ENCODE measurements around the gene SRC. TPM values are rescaled to one million over a fixed set of nuclear protein-coding genes. Genes with fewer than 3 reads are reported as not detected.

SRC gene
- total RNA-seq, 1 experiment from 2014 or later: 42.3 TPM

GRCh38 chr20:37401930-37402675 is 56.2 kb downstream of the SRC start:
- POLR2A ChIA-PET: no interaction called here
- no TSS peak for BruUV-seq (replicated peaks)

More at GRCh38 chr20:37401930-37402675, 56.2 kb downstream of the SRC start:
- Histone ChIP-seq H4K20me1 (ENCODE audit: insufficient read depth) (no peaks in the 10 kb centered on the region), H3K36me3 (ENCODE audit: control insufficient read depth in 1 of 2, insufficient read depth in 2 of 2, low read length in 2 of 2) (peaks cover 4 to 15% of the 10 kb centered on the region in 2 experiments; a peak in 3 of 4 replicates), H3K9me3 (ENCODE audit: control insufficient read depth in 1 of 2, insufficient read depth in 1 of 2, low read depth in 1 of 2, low read length in 2 of 2) (no peaks in the 10 kb centered on the region), H3K4me3 (replicated peaks in 1 of 2; ENCODE audit: low read depth in 1 of 2, low read length in 2 of 2) (no peak overlapping the region), H3K27me3 (ENCODE audit: insufficient read depth, low read length) (no peaks in the 10 kb centered on the region), H2AFZ (ENCODE audit: low read depth, low read length, poor library complexity, severe bottlenecking) (no peak overlapping the region), H3K9ac (ENCODE audit: low read length) (no peak overlapping the region), H3K27ac (ENCODE audit: low read depth, low read length) (no peak overlapping the region), H3K4me2 (ENCODE audit: low read length) (no peak overlapping the region), H3K79me2 (ENCODE audit: insufficient read depth, low read length) (no peaks in the 10 kb centered on the region), H3K4me1 (ENCODE audit: control insufficient read depth in 1 of 2, insufficient read depth in 2 of 2, low read length in 2 of 2) (peaks cover 5 to 12% of the 10 kb centered on the region in 2 experiments; a peak in 3 of 4 replicates), H3K9me2 (ENCODE audit: insufficient read depth) (no peaks in the 10 kb centered on the region)
- ChIA-PET RAD21 (ENCODE audit: low non-redundant PET in 1 of 2, low total read pairs in 2 of 2, uncharacterized antibody in 2 of 2, unreplicated experiment in 2 of 2) (no interaction called here), CTCF (no interaction called here)
- TF ChIP-seq, protein P1, sequence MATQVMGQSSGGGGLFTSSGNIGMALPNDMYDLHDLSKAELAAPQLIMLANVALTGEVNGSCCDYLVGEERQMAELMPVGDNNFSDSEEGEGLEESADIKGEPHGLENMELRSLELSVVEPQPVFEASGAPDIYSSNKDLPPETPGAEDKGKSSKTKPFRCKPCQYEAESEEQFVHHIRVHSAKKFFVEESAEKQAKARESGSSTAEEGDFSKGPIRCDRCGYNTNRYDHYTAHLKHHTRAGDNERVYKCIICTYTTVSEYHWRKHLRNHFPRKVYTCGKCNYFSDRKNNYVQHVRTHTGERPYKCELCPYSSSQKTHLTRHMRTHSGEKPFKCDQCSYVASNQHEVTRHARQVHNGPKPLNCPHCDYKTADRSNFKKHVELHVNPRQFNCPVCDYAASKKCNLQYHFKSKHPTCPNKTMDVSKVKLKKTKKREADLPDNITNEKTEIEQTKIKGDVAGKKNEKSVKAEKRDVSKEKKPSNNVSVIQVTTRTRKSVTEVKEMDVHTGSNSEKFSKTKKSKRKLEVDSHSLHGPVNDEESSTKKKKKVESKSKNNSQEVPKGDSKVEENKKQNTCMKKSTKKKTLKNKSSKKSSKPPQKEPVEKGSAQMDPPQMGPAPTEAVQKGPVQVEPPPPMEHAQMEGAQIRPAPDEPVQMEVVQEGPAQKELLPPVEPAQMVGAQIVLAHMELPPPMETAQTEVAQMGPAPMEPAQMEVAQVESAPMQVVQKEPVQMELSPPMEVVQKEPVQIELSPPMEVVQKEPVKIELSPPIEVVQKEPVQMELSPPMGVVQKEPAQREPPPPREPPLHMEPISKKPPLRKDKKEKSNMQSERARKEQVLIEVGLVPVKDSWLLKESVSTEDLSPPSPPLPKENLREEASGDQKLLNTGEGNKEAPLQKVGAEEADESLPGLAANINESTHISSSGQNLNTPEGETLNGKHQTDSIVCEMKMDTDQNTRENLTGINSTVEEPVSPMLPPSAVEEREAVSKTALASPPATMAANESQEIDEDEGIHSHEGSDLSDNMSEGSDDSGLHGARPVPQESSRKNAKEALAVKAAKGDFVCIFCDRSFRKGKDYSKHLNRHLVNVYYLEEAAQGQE (IDR thresholded peaks at IDR 0.05; ENCODE audit: low read depth): no peak
- TF ChIP-seq ZFX (IDR thresholded peaks at IDR 0.05) (no peak), CTCF (IDR thresholded peaks at IDR 0.05 in 2 of 3, conservative IDR thresholded peaks at IDR 0.05 in 1 of 3; ENCODE audit: borderline replicate concordance in 1 of 3, insufficient read depth in 1 of 3, low read depth in 2 of 3, low read length in 2 of 3) (no peak), EZH2 (IDR thresholded peaks at IDR 0.05) (no peak), RAD21 (IDR thresholded peaks at IDR 0.05; ENCODE audit: low read depth) (no peak), EGR1 (IDR thresholded peaks at IDR 0.05; ENCODE audit: low read depth) (no peak), TCF7L2 (IDR thresholded peaks at IDR 0.05; ENCODE audit: borderline replicate concordance, extremely low read depth, insufficient read depth, insufficient read length) (no peak), JUND (IDR thresholded peaks at IDR 0.05) (no peak), CBX3 (IDR thresholded peaks at IDR 0.05; ENCODE audit: low read depth) (no peak), ELF1 (IDR thresholded peaks at IDR 0.05; ENCODE audit: borderline replicate concordance, low read depth) (no peak), ATF3 (IDR thresholded peaks at IDR 0.05) (no peak), EZH2phosphoT487 (IDR thresholded peaks at IDR 0.05; ENCODE audit: borderline replicate concordance) (no peak), POLR2AphosphoS5 (IDR thresholded peaks at IDR 0.05; ENCODE audit: low read depth, low read length) (no peak), CEBPB (IDR thresholded peaks at IDR 0.05; ENCODE audit: low read depth) (no peak), SP1 (IDR thresholded peaks at IDR 0.05; ENCODE audit: low read depth) (no peak), YY1 (IDR thresholded peaks at IDR 0.05; ENCODE audit: extremely low read depth, insufficient replicate concordance, low read depth, low read length) (no peak), SRF (IDR thresholded peaks at IDR 0.05; ENCODE audit: low read depth) (no peak)
- TF ChIP-seq, protein P2, sequence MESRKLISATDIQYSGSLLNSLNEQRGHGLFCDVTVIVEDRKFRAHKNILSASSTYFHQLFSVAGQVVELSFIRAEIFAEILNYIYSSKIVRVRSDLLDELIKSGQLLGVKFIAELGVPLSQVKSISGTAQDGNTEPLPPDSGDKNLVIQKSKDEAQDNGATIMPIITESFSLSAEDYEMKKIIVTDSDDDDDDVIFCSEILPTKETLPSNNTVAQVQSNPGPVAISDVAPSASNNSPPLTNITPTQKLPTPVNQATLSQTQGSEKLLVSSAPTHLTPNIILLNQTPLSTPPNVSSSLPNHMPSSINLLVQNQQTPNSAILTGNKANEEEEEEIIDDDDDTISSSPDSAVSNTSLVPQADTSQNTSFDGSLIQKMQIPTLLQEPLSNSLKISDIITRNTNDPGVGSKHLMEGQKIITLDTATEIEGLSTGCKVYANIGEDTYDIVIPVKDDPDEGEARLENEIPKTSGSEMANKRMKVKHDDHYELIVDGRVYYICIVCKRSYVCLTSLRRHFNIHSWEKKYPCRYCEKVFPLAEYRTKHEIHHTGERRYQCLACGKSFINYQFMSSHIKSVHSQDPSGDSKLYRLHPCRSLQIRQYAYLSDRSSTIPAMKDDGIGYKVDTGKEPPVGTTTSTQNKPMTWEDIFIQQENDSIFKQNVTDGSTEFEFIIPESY (IDR thresholded peaks at IDR 0.05; ENCODE audit: extremely low read depth, insufficient replicate concordance, low read length): no peak
- intact Hi-C loops (cut with micrococcal nuclease): no loop called here
- ATAC-seq (no peak), DNase-seq (ENCODE audit: low read depth, low spot score) (no peak)

Measured in HCT116 (cell line).